Sigmoid colon (tissue), 7 donors: Measurements from ENCODE around the gene SLC29A4. TPM values are rescaled to one million over a fixed set of nuclear protein-coding genes. Genes with fewer than 3 reads are reported as not detected.

Source experiments
- DNase-seq: peaks from one replicate; pipeline ENCODE4 v3.0.0-alpha.2; 2019
- H3K27ac ChIP-seq, 4 donors: fragments of 200-600 bp; sonication (generic); one replicate each; pipeline ENCODE4 v1.5.1; 2016 to 2019; ENCODE audit warnings: mild to moderate bottlenecking in 1 of 4
- H3K27me3 ChIP-seq, 3 donors: fragments of 200-600 bp; sonication (generic); one replicate each; pipeline ENCODE4 v1.5.1; 2019; ENCODE audit warnings: mild to moderate bottlenecking in 1 of 3
- H3K36me3 ChIP-seq, 4 donors: fragments of 200-600 bp; sonication (generic); one replicate each; pipeline ENCODE4 v1.5.1; 2016 to 2019
- H3K4me1 ChIP-seq, 4 donors: fragments of 200-600 bp; sonication (generic); one replicate each; pipeline ENCODE4 v1.5.1; 2017 to 2019
- H3K4me3 ChIP-seq, 4 donors: fragments of 200-600 bp; sonication (generic); one replicate each; pipeline ENCODE4 v1.5.1; 2017 to 2019; ENCODE audit warnings: mild to moderate bottlenecking in 2 of 4, moderate library complexity in 1 of 4
- H3K9me3 ChIP-seq, 4 donors: fragments of 200-600 bp in 3 of 4; sonication (generic) in 3 of 4; one replicate each; pipeline versions ENCODE4 v1.5.1 to v1.6.1; 2013 to 2019
- CTCF ChIP-seq, 4 experiments: fragments of 450-650 bp in 3 of 4; fragments of 200-600 bp in 1 of 4; IDR thresholded peaks; one replicate each; pipeline ENCODE4 v1.5.1; 2016 to 2019; ENCODE audit warnings: antibody characterized with exemption in 4 of 4, mild to moderate bottlenecking in 3 of 4, moderate library complexity in 2 of 4
- EP300 ChIP-seq, 4 donors: sonication (generic); formaldehyde crosslinking; IDR thresholded peaks; one replicate each; pipeline ENCODE4 v1.6.1; 2017; ENCODE audit warnings: antibody characterized with exemption in 4 of 4
- POLR2A ChIP-seq, 2 donors: fragments of 450-650 bp; IDR thresholded peaks; one replicate each; pipeline ENCODE4 v1.6.1; 2016; ENCODE audit warnings: antibody characterized with exemption in 2 of 2, mild to moderate bottlenecking in 2 of 2, moderate library complexity in 2 of 2
- POLR2AphosphoS5 ChIP-seq, 4 donors: sonication (generic); formaldehyde crosslinking; IDR thresholded peaks; one replicate each; pipeline ENCODE4 v1.6.1; 2017; ENCODE audit warnings: antibody characterized with exemption in 4 of 4
- whole genome bisulfite sequencing, 2 donors: extraction: QIAGEN DNeasy Blood & Tissue Kit; methylation state at CpG; one replicate each; pipeline ENCODE4 v1.1.7; 2013; 5-methylcytosine and 5-hydroxymethylcytosine counted together
- intact Hi-C: fragments of 100-400 bp; cut with DNase I; formaldehyde crosslinking; loops from one replicate; pipeline ENCODE4 v1.15.1; 2023
- polyA plus RNA-seq, 3 donors: library from polyadenylated mRNA; stranded (reverse); fragments of 200-250 nt; gene quantifications; one replicate each; pipeline ENCODE4 v1.2.3, GENCODE V29; 2013
- total RNA-seq, 4 donors: library from RNA; depleted of rRNA; stranded (reverse); fragments of >200 nt; gene quantifications; one replicate each; pipeline ENCODE4 v1.1.0, GENCODE V29; 2016
- donor health status: healthy with polysubstance abuse.
- donor health status: Bipolar disorder and iron deficiency.
- donor health status: healthy.

SLC29A4 gene
- total and polyA plus RNA-seq, 7 donors, result 0.33 to 5.6 (median 1.8) TPM

GRCh38 chr7:5337047-5337446 lies 54.3 kb downstream of the SLC29A4 start:
- DNase-seq, result no peak
- Histone ChIP-seq H3K27ac (no peak overlapping the region), H3K4me3 (no peak overlapping the region), H3K27me3 (no peaks in the 10 kb centered on the region), H3K36me3 (peaks cover 27 to 98% (median 51%) of the 10 kb centered on the region in 4 donors), H3K4me1 (peaks cover 0 to 9% (median 2%) of the 10 kb centered on the region in 4 donors), H3K9me3 (peaks cover 0 to 5% (median 4%) of the 10 kb centered on the region in 4 donors)
- 94 to 95% methylated on average over 11 of the region's 11 CpGs for WGBS, 2 donors
- intact Hi-C loops, result no loop called here
- TF ChIP-seq EP300 (IDR thresholded peaks at IDR 0.05) (no peak), POLR2A (IDR thresholded peaks at IDR 0.05) (no peak), POLR2AphosphoS5 (IDR thresholded peaks at IDR 0.05) (no peak), CTCF (IDR thresholded peaks at IDR 0.05) (no peak)

GRCh38 chr7:5339955-5340354 lies 57.2 kb downstream of the SLC29A4 start:
- Histone ChIP-seq H3K27me3 (no peaks in the 10 kb centered on the region), H3K4me1 (peaks cover 0 to 4% (median 2%) of the 10 kb centered on the region in 4 donors), H3K4me3 (no peak overlapping the region), H3K9me3 (peaks cover 3 to 14% (median 8%) of the 10 kb centered on the region in 4 donors), H3K27ac (no peak overlapping the region), H3K36me3 (peaks cover 43 to 98% (median 64%) of the 10 kb centered on the region in 4 donors)
- TF ChIP-seq POLR2A (IDR thresholded peaks at IDR 0.05) (no peak), CTCF (IDR thresholded peaks at IDR 0.05) (no peak), EP300 (IDR thresholded peaks at IDR 0.05) (no peak), POLR2AphosphoS5 (IDR thresholded peaks at IDR 0.05) (no peak)
- DNase-seq, result no peak
- intact Hi-C loops, result no loop called here
- 77 to 94% methylated on average over 2 of the region's 2 CpGs for WGBS, 2 donors

GRCh38 chr7:5342631-5343030 lies 59.9 kb downstream of the SLC29A4 start:
- TF ChIP-seq EP300 (IDR thresholded peaks at IDR 0.05) (no peak), POLR2A (IDR thresholded peaks at IDR 0.05) (no peak), CTCF (IDR thresholded peaks at IDR 0.05) (no peak), POLR2AphosphoS5 (IDR thresholded peaks at IDR 0.05) (no peak)
- Histone ChIP-seq H3K36me3 (peaks cover 42 to 97% (median 66%) of the 10 kb centered on the region in 4 donors), H3K27me3 (no peaks in the 10 kb centered on the region), H3K4me3 (no peak overlapping the region), H3K4me1 (no peaks in the 10 kb centered on the region), H3K27ac (no peak overlapping the region), H3K9me3 (peaks cover 0 to 9% (median 6%) of the 10 kb centered on the region in 4 donors)
- 95 to 96% methylated on average over 6 of the region's 6 CpGs for WGBS, 2 donors
- intact Hi-C loops, result no loop called here
- no peak for DNase-seq

GRCh38 chr7:5343884-5344283 lies 61.1 kb downstream of the SLC29A4 start:
- Histone ChIP-seq H3K27me3 (no peaks in the 10 kb centered on the region), H3K27ac (no peak overlapping the region), H3K36me3 (peaks cover 41 to 91% (median 65%) of the 10 kb centered on the region in 4 donors), H3K4me3 (no peak overlapping the region), H3K9me3 (peaks cover 0 to 9% (median 6%) of the 10 kb centered on the region in 4 donors), H3K4me1 (peaks cover 0 to 10% (median 9%) of the 10 kb centered on the region in 4 donors)
- DNase-seq, result no peak
- WGBS, 2 donors, result 93% methylated on average over 2 of the region's 2 CpGs
- TF ChIP-seq CTCF (IDR thresholded peaks at IDR 0.05) (no peak), POLR2AphosphoS5 (IDR thresholded peaks at IDR 0.05) (no peak), POLR2A (IDR thresholded peaks at IDR 0.05) (no peak), EP300 (IDR thresholded peaks at IDR 0.05) (no peak)
- intact Hi-C loops, result no loop called here

- peaks cover 39 to 87% (median 65%) of the 10 kb centered on the region in 4 donors for H3K36me3 ChIP-seq
- DNase-seq, result no peak
- no peak overlapping the region for H3K4me3 ChIP-seq
- 96% methylated on average over 4 of the region's 4 CpGs for WGBS, 2 donors
- no peak for TF ChIP-seq POLR2AphosphoS5 (IDR thresholded peaks at IDR 0.05)
- no peak for TF ChIP-seq CTCF (IDR thresholded peaks at IDR 0.05)
- TF ChIP-seq EP300 (IDR thresholded peaks at IDR 0.05), result no peak
- TF ChIP-seq POLR2A (IDR thresholded peaks at IDR 0.05), result no peak
- H3K4me1 ChIP-seq, result peaks cover 0 to 14% (median 14%) of the 10 kb centered on the region in 4 donors
- H3K27ac ChIP-seq, result no peak overlapping the region
- intact Hi-C loops, result no loop called here
- no peaks in the 10 kb centered on the region for H3K27me3 ChIP-seq
- peaks cover 0 to 9% (median 6%) of the 10 kb centered on the region in 4 donors for H3K9me3 ChIP-seq
Measured at GRCh38 chr7:5344342-5344741, 61.6 kb downstream of the SLC29A4 start.
